Activated naive CD8-positive, alpha-beta T cell treated with anti-CD3 and anti-CD28 coated beads for 36 hours (primary cell): ENCODE results near the gene PTAR1. TPM values are rescaled to one million over a fixed set of nuclear protein-coding genes. Genes with fewer than 3 reads are reported as not detected.
"Not testable (repeated sequence)": the region's sequence is repeated elsewhere in the genome, so short reads cannot be mapped to it uniquely, and the experiment has no call there.

ENCODE experiments used
- DNase-seq: peaks from one replicate; pipeline ENCODE4 v3.0.0; 2021
- H3K27ac Mint-ChIP-seq: one replicate; pipeline ENCODE4 v1.8.0; 2022; ENCODE audit warnings: mild to moderate bottlenecking, moderate library complexity, mixed read lengths
- H3K27me3 Mint-ChIP-seq: one replicate; pipeline ENCODE4 v1.8.0; 2022; ENCODE audit warnings: mild to moderate bottlenecking, mixed read lengths
- H3K36me3 Mint-ChIP-seq: one replicate; pipeline ENCODE4 v1.8.0; 2021; ENCODE audit warnings: mild to moderate bottlenecking, mixed read lengths
- H3K4me1 Mint-ChIP-seq: one replicate; pipeline ENCODE4 v1.8.0; 2021; ENCODE audit warnings: mixed read lengths
- H3K4me3 Mint-ChIP-seq: one replicate; pipeline ENCODE4 v1.8.0; 2022; ENCODE audit warnings: mild to moderate bottlenecking, moderate library complexity, mixed read lengths
- H3K9me3 Mint-ChIP-seq: one replicate; pipeline ENCODE4 v1.8.0; 2022; ENCODE audit warnings: mixed read lengths
- total RNA-seq, 2 experiments: library from RNA; stranded (reverse); gene quantifications; one replicate each; pipeline ENCODE4 v1.2.3, GENCODE V29; 2021

PTAR1 gene
- total RNA-seq = 10 to 100 TPM; 27.1 to 27.7 TPM

GRCh38 chr9:69759421-69760277 lies at the start of gene PTAR1:
TSS of gene PTAR1 (minus strand) at chr9:69760011. CDS start at chr9:69759938, 73 bp downstream.
- peaks cover 19% of the 10 kb centered on the region for H3K36me3 Mint-ChIP-seq
- H3K4me3 Mint-ChIP-seq = peak within 1 kb of the TSS; percentile 85
- peak; percentile 94 for DNase-seq
- H3K9me3 Mint-ChIP-seq = no peaks in the 10 kb centered on the region
- H3K27me3 Mint-ChIP-seq = no peaks in the 10 kb centered on the region
- H3K27ac Mint-ChIP-seq = peak within 1 kb of the TSS; percentile 92
- peaks cover 28% of the 10 kb centered on the region for H3K4me1 Mint-ChIP-seq

- no peaks in the 10 kb centered on the region for H3K36me3 Mint-ChIP-seq
- H3K27me3 Mint-ChIP-seq = no peaks in the 10 kb centered on the region
- no peaks in the 10 kb centered on the region for H3K9me3 Mint-ChIP-seq
- peaks cover 6% of the 10 kb centered on the region for H3K4me1 Mint-ChIP-seq
- H3K27ac Mint-ChIP-seq = no peak overlapping the region
- no peak overlapping the region for H3K4me3 Mint-ChIP-seq
- peak; percentile 15 for DNase-seq
These were observed 49.6 kb upstream of the PTAR1 start for GRCh38 chr9:69809304-69809863.

GRCh38 chr9:69806627-69807026 lies 46.8 kb upstream of the PTAR1 start:
- Mint-ChIP-seq H3K27me3 (no peaks in the 10 kb centered on the region), H3K36me3 (no peaks in the 10 kb centered on the region), H3K27ac (no peak overlapping the region), H3K9me3 (no peaks in the 10 kb centered on the region), H3K4me3 (no peak overlapping the region), H3K4me1 (peaks cover 10% of the 10 kb centered on the region)
- DNase-seq = no peak

- peaks cover 10% of the 10 kb centered on the region for H3K4me1 Mint-ChIP-seq
- H3K4me3 Mint-ChIP-seq = no peak overlapping the region
- no peaks in the 10 kb centered on the region for H3K27me3 Mint-ChIP-seq
- H3K9me3 Mint-ChIP-seq = no peaks in the 10 kb centered on the region
- no peak for DNase-seq
- H3K36me3 Mint-ChIP-seq = no peaks in the 10 kb centered on the region
- no peak overlapping the region for H3K27ac Mint-ChIP-seq
These were observed 46.2 kb upstream of the PTAR1 start for GRCh38 chr9:69805962-69806515.

- Mint-ChIP-seq H3K27ac (no peak overlapping the region), H3K36me3 (no peaks in the 10 kb centered on the region), H3K4me1 (peaks cover 4% of the 10 kb centered on the region), H3K4me3 (no peak overlapping the region), H3K27me3 (peaks cover 7% of the 10 kb centered on the region), H3K9me3 (no peaks in the 10 kb centered on the region)
- DNase-seq = no peak
These were observed 42.2 kb upstream of the PTAR1 start for GRCh38 chr9:69801989-69802388.

GRCh38 chr9:69800027-69800426 lies 40.2 kb upstream of the PTAR1 start:
- not testable (repeated sequence) for DNase-seq, H3K27ac Mint-ChIP-seq, H3K36me3 Mint-ChIP-seq, H3K27me3 Mint-ChIP-seq, H3K9me3 Mint-ChIP-seq, H3K4me3 Mint-ChIP-seq, H3K4me1 Mint-ChIP-seq

GRCh38 chr9:69799521-69799920 lies 39.7 kb upstream of the PTAR1 start:
- not testable (repeated sequence) for H3K27ac Mint-ChIP-seq, H3K9me3 Mint-ChIP-seq, DNase-seq, H3K4me3 Mint-ChIP-seq, H3K36me3 Mint-ChIP-seq, H3K27me3 Mint-ChIP-seq, H3K4me1 Mint-ChIP-seq

GRCh38 chr9:69798744-69799143 lies 38.9 kb upstream of the PTAR1 start:
- Mint-ChIP-seq H3K4me1 (peaks cover 4% of the 10 kb centered on the region), H3K27ac (no peak overlapping the region), H3K27me3 (peaks cover 10% of the 10 kb centered on the region), H3K9me3 (no peaks in the 10 kb centered on the region), H3K36me3 (no peaks in the 10 kb centered on the region), H3K4me3 (no peak overlapping the region)
- DNase-seq = no peak

GRCh38 chr9:69797675-69798074 lies 37.9 kb upstream of the PTAR1 start:
- Mint-ChIP-seq H3K9me3 (peaks cover 1% of the 10 kb centered on the region), H3K27me3 (peaks cover 17% of the 10 kb centered on the region), H3K27ac (no peak overlapping the region), H3K4me1 (peaks cover 4% of the 10 kb centered on the region), H3K36me3 (no peaks in the 10 kb centered on the region), H3K4me3 (no peak overlapping the region)
- no peak for DNase-seq

GRCh38 chr9:69794356-69794755 lies 34.5 kb upstream of the PTAR1 start:
- H3K27me3 Mint-ChIP-seq = peaks cover 24% of the 10 kb centered on the region
- no peak overlapping the region for H3K4me3 Mint-ChIP-seq
- no peak for DNase-seq
- H3K4me1 Mint-ChIP-seq = no peaks in the 10 kb centered on the region
- peaks cover 1% of the 10 kb centered on the region for H3K9me3 Mint-ChIP-seq
- no peaks in the 10 kb centered on the region for H3K36me3 Mint-ChIP-seq
- no peak overlapping the region for H3K27ac Mint-ChIP-seq

- H3K27me3 Mint-ChIP-seq = peaks cover 14% of the 10 kb centered on the region
- no peaks in the 10 kb centered on the region for H3K36me3 Mint-ChIP-seq
- H3K27ac Mint-ChIP-seq = no peak overlapping the region
- no peaks in the 10 kb centered on the region for H3K9me3 Mint-ChIP-seq
- DNase-seq = no peak
- no peaks in the 10 kb centered on the region for H3K4me1 Mint-ChIP-seq
- no peak overlapping the region for H3K4me3 Mint-ChIP-seq
These were observed 25.9 kb upstream of the PTAR1 start for GRCh38 chr9:69785757-69786156.

GRCh38 chr9:69773258-69773657 lies 13.4 kb upstream of the PTAR1 start:
- Mint-ChIP-seq H3K36me3 (no peaks in the 10 kb centered on the region), H3K4me1 (no peaks in the 10 kb centered on the region), H3K27ac (no peak overlapping the region), H3K4me3 (no peak overlapping the region), H3K27me3 (peaks cover 8% of the 10 kb centered on the region), H3K9me3 (no peaks in the 10 kb centered on the region)
- no peak for DNase-seq

GRCh38 chr9:69771775-69772418 lies 12.1 kb upstream of the PTAR1 start:
- Mint-ChIP-seq H3K4me3 (no peak overlapping the region), H3K36me3 (no peaks in the 10 kb centered on the region), H3K27ac (no peak overlapping the region), H3K4me1 (peaks cover 6% of the 10 kb centered on the region), H3K27me3 (no peaks in the 10 kb centered on the region), H3K9me3 (no peaks in the 10 kb centered on the region)
- no peak for DNase-seq

- Mint-ChIP-seq H3K36me3 (no peaks in the 10 kb centered on the region), H3K27ac (no peak overlapping the region), H3K9me3 (no peaks in the 10 kb centered on the region), H3K4me1 (peaks cover 7% of the 10 kb centered on the region), H3K27me3 (no peaks in the 10 kb centered on the region), H3K4me3 (no peak overlapping the region)
- DNase-seq = no peak
These were observed 8.9 kb upstream of the PTAR1 start for GRCh38 chr9:69768716-69769115.

- Mint-ChIP-seq H3K27me3 (no peaks in the 10 kb centered on the region), H3K27ac (no peak overlapping the region), H3K4me1 (peaks cover 7% of the 10 kb centered on the region), H3K36me3 (no peaks in the 10 kb centered on the region), H3K9me3 (no peaks in the 10 kb centered on the region), H3K4me3 (no peak overlapping the region)
- no peak for DNase-seq
These were observed 8.3 kb upstream of the PTAR1 start for GRCh38 chr9:69768101-69768500.
